C4-2B (cell line): Measurements from ENCODE around the gene OAT.

ENCODE experiments used
- H3K27ac ChIP-seq: fragments of 450-650 bp; 2 replicates; pipeline ENCODE4 v1.5.1; 2017
- CTCF ChIP-seq: fragments of 450-650 bp; conservative IDR thresholded peaks from 2 replicates; pipeline ENCODE4 v1.5.1; 2017; ENCODE audit warnings: mild to moderate bottlenecking
- ZFX ChIP-seq: fragments of 450-650 bp; IDR thresholded peaks from 2 replicates; pipeline ENCODE4 v1.6.1; 2017

Gene OAT

GRCh38 chr10:124409696-124410095 is 9.0 kb downstream of the OAT start:
- TF ChIP-seq CTCF (no peak), ZFX (no peak)
- no peak overlapping the region for H3K27ac ChIP-seq

DNA sequence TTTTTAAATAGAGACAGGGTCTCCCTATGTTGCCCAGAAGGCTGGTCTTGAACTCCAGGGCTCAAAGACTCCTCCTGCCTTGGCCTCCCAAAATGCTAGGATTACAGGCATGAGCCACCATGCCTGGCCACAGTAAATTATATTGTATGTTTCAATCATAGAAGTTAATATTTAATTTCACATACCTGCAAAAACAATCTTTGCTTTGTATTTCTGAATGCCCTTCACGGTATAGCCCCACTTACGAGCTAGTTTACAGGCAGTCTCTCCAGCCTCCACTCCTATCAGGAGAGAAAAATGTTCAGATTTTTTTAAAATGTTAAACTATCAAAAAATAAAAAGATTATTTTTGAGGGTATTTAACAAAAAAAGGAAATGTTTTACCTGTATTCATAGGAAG is 10.4 kb downstream of the OAT start:
- TF ChIP-seq ZFX (no peak), CTCF (no peak)
- no peak overlapping the region for H3K27ac ChIP-seq

DNA sequence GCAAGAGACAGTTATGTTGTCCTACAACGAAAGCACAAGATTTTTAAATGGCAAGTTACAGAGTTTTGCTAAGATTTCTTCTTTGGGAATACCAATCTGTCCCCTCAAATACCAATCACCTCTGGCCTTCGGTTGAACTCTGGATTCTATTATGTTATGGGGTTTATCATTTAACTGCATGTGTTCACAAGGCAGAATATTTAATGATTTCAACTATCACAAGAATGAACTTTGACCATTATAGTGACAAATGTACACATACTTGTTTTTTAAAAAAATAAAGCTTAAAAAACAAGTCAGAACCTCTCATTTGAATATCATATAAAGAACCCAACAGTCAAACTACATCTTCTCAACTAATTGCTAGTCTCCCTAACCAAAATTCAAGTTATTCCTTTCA is 11.3 kb downstream of the OAT start:
- TF ChIP-seq ZFX (no peak), CTCF (no peak)
- no peak overlapping the region for H3K27ac ChIP-seq

DNA sequence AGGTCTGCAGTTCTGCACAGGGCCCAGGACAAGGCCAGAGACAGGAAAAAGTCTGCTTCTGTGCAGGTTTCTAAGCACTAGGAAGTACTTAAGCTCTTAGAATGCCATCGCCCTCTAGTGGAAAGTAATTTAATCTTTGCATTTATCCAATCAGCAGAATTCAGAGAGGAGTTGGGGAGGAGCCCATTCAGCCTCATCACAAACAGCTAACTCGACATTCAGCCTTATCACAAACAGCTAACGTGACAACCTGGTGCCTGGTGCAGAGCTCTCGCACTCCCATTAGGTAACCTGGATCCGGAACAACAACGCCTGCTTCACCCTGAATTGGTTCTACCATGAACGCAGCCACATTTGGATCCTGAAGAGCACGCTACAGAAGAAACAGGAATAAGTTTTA is 15.2 kb downstream of the OAT start:
- TF ChIP-seq CTCF (peak; percentile 88), ZFX (no peak)
- H3K27ac ChIP-seq: no peak overlapping the region

- TF ChIP-seq ZFX (no peak), CTCF (no peak)
Measured at GRCh38 chr10:124402273-124402672, 16.4 kb downstream of the OAT start.

GRCh38 chr10:124401633-124402032 is 17.1 kb downstream of the OAT start:
- H3K27ac ChIP-seq: no peak overlapping the region
- TF ChIP-seq ZFX (no peak), CTCF (no peak)

More at GRCh38 chr10:124402273-124402672, 16.4 kb downstream of the OAT start:
- H3K27ac ChIP-seq: no peak overlapping the region

DNA sequence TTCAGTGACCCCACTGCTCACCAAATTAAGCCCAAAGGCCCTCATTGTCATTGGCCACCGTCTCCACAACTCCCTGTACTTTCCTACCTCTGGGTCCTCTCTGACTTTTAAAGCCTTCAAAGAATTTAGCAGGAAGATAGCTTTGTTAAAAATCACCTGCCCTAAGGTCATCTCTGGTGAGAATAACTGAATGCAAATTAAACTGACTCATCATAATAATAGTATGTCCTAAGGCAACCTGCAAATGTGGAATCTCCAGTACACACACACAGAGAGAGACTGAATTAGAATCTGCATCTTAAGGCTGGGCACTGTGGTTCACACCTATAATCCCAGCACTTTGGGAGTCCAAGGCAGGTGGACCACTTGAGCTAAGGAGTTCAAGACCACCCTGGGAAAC is 24.1 kb downstream of the OAT start:
- H3K27ac ChIP-seq: no peak overlapping the region
- TF ChIP-seq ZFX (no peak), CTCF (no peak)
